Head of caudate nucleus (tissue), 42 donors: Measurements from ENCODE around the gene SOX14.

ENCODE experiments used
- DNase-seq, 42 donors: peaks; one replicate each; pipeline versions ENCODE4 v3.0.0 to v3.0.0-alpha.2; 2020 to 2021; ENCODE audit warnings: mixed read lengths in 7 of 42
- intact Hi-C: fragments of 100-400 bp; cut with DNase I; formaldehyde crosslinking; loops from one replicate; pipeline ENCODE4 v1.15.0; 2022

The SOX14 gene

GRCh38 chr3:137764001-137764433 lies at the start of gene SOX14:
TSS of gene SOX14 (plus strand) at chr3:137764315. CDS start at chr3:137764785, 470 bp downstream.
- intact Hi-C loops = no loop called here
- no peak for DNase-seq

- intact Hi-C loops = no loop called here
- DNase-seq = no peak
These were observed 49.6 kb upstream of the SOX14 start for GRCh38 chr3:137714551-137714950.

GRCh38 chr3:137724240-137724639 lies 39.9 kb upstream of the SOX14 start:
- no peak for DNase-seq
- intact Hi-C loops = no loop called here

GRCh38 chr3:137737208-137737607 lies 26.9 kb upstream of the SOX14 start:
- intact Hi-C loops = no loop called here
- no peak for DNase-seq

GRCh38 chr3:137738710-137739109 lies 25.4 kb upstream of the SOX14 start:
- no peak for DNase-seq
- intact Hi-C loops = no loop called here

- DNase-seq = no peak
- intact Hi-C loops = no loop called here
These were observed 20.5 kb upstream of the SOX14 start for GRCh38 chr3:137743608-137744007.

- intact Hi-C loops = no loop called here
- no peak for DNase-seq
These were observed 17.3 kb upstream of the SOX14 start for GRCh38 chr3:137746808-137747207.

- intact Hi-C loops = no loop called here
- no peak for DNase-seq
These were observed 4.6 kb upstream of the SOX14 start for GRCh38 chr3:137759505-137759904.

- no peak for DNase-seq
- intact Hi-C loops = no loop called here
These were observed 3.6 kb upstream of the SOX14 start for GRCh38 chr3:137760341-137761098.

- DNase-seq = no peak
- intact Hi-C loops = no loop called here
These were observed 3.0 kb upstream of the SOX14 start for GRCh38 chr3:137761099-137761562.

- intact Hi-C loops = no loop called here
- DNase-seq = no peak
These were observed 2.3 kb upstream of the SOX14 start for GRCh38 chr3:137761563-137762503.

GRCh38 chr3:137762674-137763593 lies 1.2 kb upstream of the SOX14 start:
- intact Hi-C loops = no loop called here

GRCh38 chr3:137763594-137763938 lies 549 bp upstream of the SOX14 start:
- no peak for DNase-seq
- intact Hi-C loops = no loop called here

More at GRCh38 chr3:137762674-137763593, 1.2 kb upstream of the SOX14 start:
- DNase-seq = no peak

GRCh38 chr3:137764563-137765309 lies 621 bp downstream of the SOX14 start:
- no peak for DNase-seq
- intact Hi-C loops = no loop called here

- DNase-seq = no peak
- intact Hi-C loops = no loop called here
These were observed 1.4 kb downstream of the SOX14 start for GRCh38 chr3:137765310-137766033.

- no peak for DNase-seq
- intact Hi-C loops = no loop called here
These were observed 2.1 kb downstream of the SOX14 start for GRCh38 chr3:137766041-137766875.
